H9 (cell line): Measurements from ENCODE around the gene FRMPD1. TPM values are rescaled to one million over a fixed set of nuclear protein-coding genes. Genes with fewer than 3 reads are reported as not detected.

Experiments used
- DNase-seq: peaks from one replicate; pipeline ENCODE4 v3.0.0-alpha.2; 2017
- H2AFZ ChIP-seq: one replicate; pipeline ENCODE4 v1.6.1; 2013; ENCODE audit warnings: mild to moderate bottlenecking, low read length, control low read depth, moderate library complexity
- H2AK5ac ChIP-seq: 2 replicates; pipeline ENCODE4 v1.6.1; 2013; ENCODE audit warnings: low read length, control low read depth, mixed read lengths; ENCODE audit not compliant: insufficient read length
- H2BK120ac ChIP-seq: one replicate; pipeline ENCODE4 v1.6.1; 2013; ENCODE audit warnings: low read depth, mild to moderate bottlenecking, low read length, control low read depth, inconsistent platforms; ENCODE audit not compliant: poor library complexity, severe bottlenecking
- H2BK12ac ChIP-seq: 2 replicates; pipeline ENCODE4 v1.6.1; 2013; ENCODE audit warnings: low read length, control low read depth, mixed read lengths, low read depth; ENCODE audit not compliant: insufficient read length
- H2BK15ac ChIP-seq: 2 replicates; pipeline ENCODE4 v1.6.1; 2013; ENCODE audit warnings: low read depth, low read length, control low read depth
- H2BK20ac ChIP-seq: one replicate; pipeline ENCODE4 v1.6.1; 2013; ENCODE audit warnings: low read depth, mild to moderate bottlenecking, low read length, control low read depth, inconsistent platforms; ENCODE audit not compliant: poor library complexity, severe bottlenecking
- H2BK5ac ChIP-seq: 2 replicates; pipeline ENCODE4 v1.6.1; 2013; ENCODE audit warnings: low read length, control low read depth, mixed read lengths; ENCODE audit not compliant: insufficient read length
- H3K14ac ChIP-seq: 2 replicates; pipeline ENCODE4 v1.6.1; 2013; ENCODE audit warnings: low read length, control low read depth; ENCODE audit not compliant: insufficient read depth
- H3K18ac ChIP-seq: 2 replicates; pipeline ENCODE4 v1.6.1; 2013; ENCODE audit warnings: low read depth, mild to moderate bottlenecking, mixed read lengths, low read length, control low read depth; ENCODE audit not compliant: insufficient read length
- H3K23ac ChIP-seq: 2 replicates; pipeline ENCODE4 v1.6.1; 2013; ENCODE audit warnings: low read length, control low read depth, mixed read lengths, low read depth; ENCODE audit not compliant: insufficient read length
- H3K23me2 ChIP-seq: 2 replicates; pipeline ENCODE4 v1.6.1; 2013; ENCODE audit warnings: low read depth, mild to moderate bottlenecking, mixed read lengths, low read length, control low read depth; ENCODE audit not compliant: insufficient read length, poor library complexity, severe bottlenecking
- H3K27ac ChIP-seq: 2 replicates; pipeline ENCODE4 v1.5.1; 2013; ENCODE audit warnings: low read length, control low read depth, mixed read lengths, low read depth; ENCODE audit not compliant: insufficient read length
- H3K27me3 ChIP-seq: 2 replicates; pipeline ENCODE4 v1.6.1; 2013; ENCODE audit warnings: low read length, control low read depth, inconsistent platforms; ENCODE audit not compliant: insufficient read depth
- H3K4ac ChIP-seq: 2 replicates; pipeline ENCODE4 v1.6.1; 2013; ENCODE audit warnings: low read depth, mild to moderate bottlenecking, control low read depth, inconsistent platforms, low read length, moderate library complexity
- H3K4me1 ChIP-seq: 2 replicates; pipeline ENCODE4 v1.6.1; 2013; ENCODE audit warnings: low read length, control low read depth, inconsistent platforms; ENCODE audit not compliant: insufficient read depth
- H3K4me2 ChIP-seq: 2 replicates; pipeline ENCODE4 v1.6.1; 2013; ENCODE audit warnings: low read length, control low read depth, mixed read lengths; ENCODE audit not compliant: insufficient read length, insufficient read depth
- H3K56ac ChIP-seq: 2 replicates; pipeline ENCODE4 v1.6.1; 2013; ENCODE audit warnings: low read depth, mild to moderate bottlenecking, mixed read lengths, low read length, control low read depth; ENCODE audit not compliant: insufficient read length
- H3K79me1 ChIP-seq: 2 replicates; pipeline ENCODE4 v1.6.1; 2013; ENCODE audit warnings: low read depth, mild to moderate bottlenecking, moderate library complexity, low read length, control low read depth, inconsistent platforms; ENCODE audit not compliant: insufficient read depth, poor library complexity, severe bottlenecking
- H3K79me2 ChIP-seq: 2 replicates; pipeline ENCODE4 v1.6.1; 2013; ENCODE audit warnings: low read length, control low read depth, inconsistent platforms; ENCODE audit not compliant: insufficient read depth
- H3K9ac ChIP-seq: 2 replicates; pipeline ENCODE4 v1.6.1; 2013; ENCODE audit warnings: low read length, control low read depth, mixed read lengths; ENCODE audit not compliant: insufficient read length; ENCODE audit errors: extremely low read depth
- H3K9me3 ChIP-seq: one replicate; pipeline ENCODE4 v1.6.1; 2013; ENCODE audit warnings: low read depth, low read length, inconsistent platforms; ENCODE audit not compliant: control insufficient read depth
- H3T11ph ChIP-seq: one replicate; pipeline ENCODE4 v1.6.1; 2013; ENCODE audit warnings: mild to moderate bottlenecking, low read length, control low read depth, inconsistent platforms
- H4K20me1 ChIP-seq: one replicate; pipeline ENCODE4 v1.6.1; 2013; ENCODE audit not compliant: control insufficient read depth, insufficient read length, insufficient read depth
- H4K5ac ChIP-seq: 2 replicates; pipeline ENCODE4 v1.6.1; 2013; ENCODE audit warnings: low read depth, mild to moderate bottlenecking, mixed read lengths, low read length, control low read depth; ENCODE audit not compliant: insufficient read length
- H4K8ac ChIP-seq: replicated peaks from 2 replicates; pipeline ENCODE4 v1.6.1; 2013; ENCODE audit warnings: low read length, control low read depth, mixed read lengths, low read depth; ENCODE audit not compliant: insufficient read length
- H4K91ac ChIP-seq: 2 replicates; pipeline ENCODE4 v1.6.1; 2013; ENCODE audit warnings: low read depth, mild to moderate bottlenecking, moderate library complexity, mixed read lengths, low read length, control low read depth; ENCODE audit not compliant: insufficient read length
- H3K27ac Mint-ChIP-seq, 3 experiments: 2 replicates in 2 of 3; 3 replicates in 1 of 3; pipeline ENCODE4 v1.8.0; 2020 to 2021; ENCODE audit warnings: mixed read lengths in 3 of 3, mild to moderate bottlenecking in 1 of 3, moderate library complexity in 1 of 3
- H3K27me3 Mint-ChIP-seq: 2 replicates; pipeline ENCODE4 v1.8.0; 2021; ENCODE audit warnings: low read depth, mild to moderate bottlenecking, moderate library complexity, mixed read lengths
- H3K36me3 Mint-ChIP-seq, 3 experiments: 2 replicates in 2 of 3; 3 replicates in 1 of 3; pipeline ENCODE4 v1.8.0; 2020 to 2021; ENCODE audit warnings: low read depth in 3 of 3, mixed read lengths in 3 of 3; ENCODE audit not compliant: insufficient read depth in 1 of 3
- H3K4me1 Mint-ChIP-seq, 2 experiments: 2 replicates each; pipeline ENCODE4 v1.8.0; 2020; ENCODE audit warnings: mixed read lengths in 2 of 2
- H3K4me3 Mint-ChIP-seq, 2 experiments: 2 replicates in 1 of 2; 3 replicates in 1 of 2; pipeline ENCODE4 v1.8.0; 2020 to 2021; ENCODE audit warnings: mild to moderate bottlenecking in 2 of 2, mixed read lengths in 2 of 2, moderate library complexity in 1 of 2
- H3K9me3 Mint-ChIP-seq, 2 experiments: 2 replicates in 1 of 2; 3 replicates in 1 of 2; pipeline ENCODE4 v1.8.0; 2020; ENCODE audit warnings: mild to moderate bottlenecking in 2 of 2, mixed read lengths in 2 of 2, moderate library complexity in 1 of 2
- WGBS: extraction: QIAGEN DNeasy Blood & Tissue Kit; methylation state at CpG from one replicate; pipeline ENCODE4 v1.1.7; 2013; ENCODE audit warnings: missing lambda C conversion rate, low lambda C conversion rate, mixed read lengths; ENCODE audit not compliant: insufficient read length; ENCODE audit errors: extremely low coverage; 5-methylcytosine and 5-hydroxymethylcytosine counted together
- total RNA-seq: library from RNA; stranded (reverse); gene quantifications from 2 replicates; pipeline ENCODE4 v1.2.1, GENCODE V29; 2021
- TF ChIP-seq, protein P1 (sequence below): fragments of 200-600 bp; sonication (generic); conservative IDR thresholded peaks from 3 replicates; pipeline ENCODE4 v1.8.0; 2021; ENCODE audit warnings: antibody characterized with exemption, mild to moderate bottlenecking

The FRMPD1 gene
- total RNA-seq, 1 experiment from 2014 or later = 0.04 TPM

DNA sequence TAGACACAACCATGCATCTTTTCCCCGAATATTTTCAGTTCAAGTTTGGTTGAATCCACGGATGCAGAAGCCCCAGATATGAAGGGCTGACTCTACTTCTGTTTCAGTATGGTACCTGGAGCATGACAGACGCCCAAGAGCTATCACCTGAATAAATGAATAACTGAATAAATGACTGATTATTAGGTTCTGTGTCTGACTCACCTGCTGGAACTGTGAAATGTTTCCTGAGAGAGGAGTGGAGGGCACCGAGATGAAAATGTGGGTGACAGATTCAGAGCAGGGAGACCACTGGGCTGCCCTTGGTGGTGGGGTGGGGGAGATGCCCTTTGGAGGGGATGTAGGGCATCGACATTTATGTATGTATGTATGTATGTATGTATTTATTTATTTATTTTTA lies 13.2 kb downstream of the FRMPD1 start:
- Histone ChIP-seq H3T11ph (no peak overlapping the region), H2BK20ac (no peak overlapping the region), H2BK120ac (no peak overlapping the region), H3K14ac (no peak overlapping the region), H4K91ac (no peak overlapping the region), H3K9me3 (no peaks in the 10 kb centered on the region), H3K79me1 (no peaks in the 10 kb centered on the region), H4K8ac (no peak overlapping the region), H2BK5ac (no peak overlapping the region), H3K9ac (no peak overlapping the region), H3K27me3 (no peaks in the 10 kb centered on the region; the same call in 1 of the 2 replicates), H3K23ac (no peak overlapping the region), H3K4ac (no peak overlapping the region), H3K23me2 (no peaks in the 10 kb centered on the region), H2BK12ac (no peak overlapping the region), H4K20me1 (no peaks in the 10 kb centered on the region), H3K79me2 (no peaks in the 10 kb centered on the region), H2AFZ (no peak overlapping the region), H3K4me2 (no peak overlapping the region), H3K4me1 (peaks cover 2% of the 10 kb centered on the region), H4K5ac (no peak overlapping the region), H3K18ac (no peak overlapping the region), H2AK5ac (no peak overlapping the region), H3K56ac (no peak overlapping the region), H2BK15ac (no peak overlapping the region), H3K27ac (no peak overlapping the region)
- H3K36me3 Mint-ChIP-seq = no peaks in the 10 kb centered on the region
- peaks cover 33% of the 10 kb centered on the region for H3K27me3 Mint-ChIP-seq
- H3K9me3 Mint-ChIP-seq = no peaks in the 10 kb centered on the region
- no peak overlapping the region for H3K4me3 Mint-ChIP-seq
- peaks cover 25 to 41% of the 10 kb centered on the region in 2 experiments for H3K4me1 Mint-ChIP-seq
- TF ChIP-seq, protein P1, sequence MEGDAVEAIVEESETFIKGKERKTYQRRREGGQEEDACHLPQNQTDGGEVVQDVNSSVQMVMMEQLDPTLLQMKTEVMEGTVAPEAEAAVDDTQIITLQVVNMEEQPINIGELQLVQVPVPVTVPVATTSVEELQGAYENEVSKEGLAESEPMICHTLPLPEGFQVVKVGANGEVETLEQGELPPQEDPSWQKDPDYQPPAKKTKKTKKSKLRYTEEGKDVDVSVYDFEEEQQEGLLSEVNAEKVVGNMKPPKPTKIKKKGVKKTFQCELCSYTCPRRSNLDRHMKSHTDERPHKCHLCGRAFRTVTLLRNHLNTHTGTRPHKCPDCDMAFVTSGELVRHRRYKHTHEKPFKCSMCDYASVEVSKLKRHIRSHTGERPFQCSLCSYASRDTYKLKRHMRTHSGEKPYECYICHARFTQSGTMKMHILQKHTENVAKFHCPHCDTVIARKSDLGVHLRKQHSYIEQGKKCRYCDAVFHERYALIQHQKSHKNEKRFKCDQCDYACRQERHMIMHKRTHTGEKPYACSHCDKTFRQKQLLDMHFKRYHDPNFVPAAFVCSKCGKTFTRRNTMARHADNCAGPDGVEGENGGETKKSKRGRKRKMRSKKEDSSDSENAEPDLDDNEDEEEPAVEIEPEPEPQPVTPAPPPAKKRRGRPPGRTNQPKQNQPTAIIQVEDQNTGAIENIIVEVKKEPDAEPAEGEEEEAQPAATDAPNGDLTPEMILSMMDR = no peak
- no peak for DNase-seq
- H3K27ac Mint-ChIP-seq = no peak overlapping the region
- no CpG with 5 or more reads among the region's 5 CpGs for WGBS
